ENCODE data around the gene ME3. TPM values are rescaled to one million over a fixed set of nuclear protein-coding genes. Genes with fewer than 3 reads are reported as not detected.
"Not testable (repeated sequence)": the region's sequence is repeated elsewhere in the genome, so short reads cannot be mapped to it uniquely, and the experiment has no call there.

ME3 gene
- total and polyA plus RNA-seq, 12 donors, result 13.9 to 128 (median 44.5) TPM

DNA sequence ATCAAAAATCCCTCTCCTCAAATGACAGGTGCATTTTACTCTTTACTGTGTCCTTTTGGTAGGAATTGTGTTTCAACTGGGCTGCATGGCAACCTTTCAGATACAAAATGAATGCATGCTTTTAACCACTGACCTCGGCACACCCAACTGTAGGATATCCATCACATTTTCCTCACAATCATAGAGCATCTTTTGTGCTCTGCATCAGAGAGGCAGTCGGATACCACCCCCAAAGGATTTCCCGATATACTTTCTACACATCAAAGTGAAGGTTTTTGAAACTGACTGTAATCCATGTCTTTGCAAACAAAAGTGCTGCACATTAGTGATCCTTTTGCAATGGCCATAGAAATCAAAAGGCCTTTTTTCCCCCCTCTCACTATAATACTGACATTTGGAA lies 9.1 kb downstream of the ME3 start:
- Histone ChIP-seq H3K9me3 (replicated peaks in 1 of 3) (no peaks in the 10 kb centered on the region), H3K4me3 (no peak overlapping the region), H3K36me3 (replicated peaks in 1 of 2) (no peaks in the 10 kb centered on the region), H3K4me1 (replicated peaks in 1 of 2) (no peaks in the 10 kb centered on the region), H3K27ac (no peak overlapping the region), H3K27me3 (no peaks in the 10 kb centered on the region)
- no peak for DNase-seq
- TF ChIP-seq, protein P1, sequence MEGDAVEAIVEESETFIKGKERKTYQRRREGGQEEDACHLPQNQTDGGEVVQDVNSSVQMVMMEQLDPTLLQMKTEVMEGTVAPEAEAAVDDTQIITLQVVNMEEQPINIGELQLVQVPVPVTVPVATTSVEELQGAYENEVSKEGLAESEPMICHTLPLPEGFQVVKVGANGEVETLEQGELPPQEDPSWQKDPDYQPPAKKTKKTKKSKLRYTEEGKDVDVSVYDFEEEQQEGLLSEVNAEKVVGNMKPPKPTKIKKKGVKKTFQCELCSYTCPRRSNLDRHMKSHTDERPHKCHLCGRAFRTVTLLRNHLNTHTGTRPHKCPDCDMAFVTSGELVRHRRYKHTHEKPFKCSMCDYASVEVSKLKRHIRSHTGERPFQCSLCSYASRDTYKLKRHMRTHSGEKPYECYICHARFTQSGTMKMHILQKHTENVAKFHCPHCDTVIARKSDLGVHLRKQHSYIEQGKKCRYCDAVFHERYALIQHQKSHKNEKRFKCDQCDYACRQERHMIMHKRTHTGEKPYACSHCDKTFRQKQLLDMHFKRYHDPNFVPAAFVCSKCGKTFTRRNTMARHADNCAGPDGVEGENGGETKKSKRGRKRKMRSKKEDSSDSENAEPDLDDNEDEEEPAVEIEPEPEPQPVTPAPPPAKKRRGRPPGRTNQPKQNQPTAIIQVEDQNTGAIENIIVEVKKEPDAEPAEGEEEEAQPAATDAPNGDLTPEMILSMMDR (IDR thresholded peaks at IDR 0.05), result no peak
- no peak for TF ChIP-seq POLR2A (IDR thresholded peaks at IDR 0.05)
- intact Hi-C loops (cut with DNase I), result loop anchor here in 1 of 2 donors (10.0 kb wide), 1 partner anchor 48 kb away; no protein-coding TSS in a partner anchor
- WGBS, 4 donors, result 90 to 94% (median 91%) methylated on average over 3 of the region's 3 CpGs

DNA sequence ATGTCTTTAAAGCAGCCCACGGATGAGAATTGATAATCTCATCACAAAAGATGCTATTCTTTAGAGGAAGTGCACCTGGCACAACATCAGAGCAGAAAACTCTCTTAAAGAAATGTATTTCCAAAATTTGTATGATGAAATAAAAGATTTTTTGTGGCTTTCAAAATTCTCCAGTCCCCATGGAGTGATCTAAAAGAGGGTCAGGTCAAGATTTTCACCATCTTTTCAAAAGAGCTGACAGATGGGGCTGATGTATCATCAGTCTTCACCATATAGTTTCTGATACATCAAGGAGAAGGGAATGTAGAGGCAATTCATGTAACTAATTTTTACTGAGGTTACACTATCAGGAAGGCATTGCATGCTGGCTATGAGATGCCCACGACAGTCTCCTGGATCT lies 11.7 kb downstream of the ME3 start:
- no peak for DNase-seq
- H3K4me1 ChIP-seq (replicated peaks in 1 of 2), result no peaks in the 10 kb centered on the region
- no peaks in the 10 kb centered on the region for H3K9me3 ChIP-seq (replicated peaks in 1 of 3)
- H3K36me3 ChIP-seq (replicated peaks in 1 of 2), result no peaks in the 10 kb centered on the region
- intact Hi-C loops (cut with DNase I), result loop anchor here in 1 of 2 donors (10.0 kb wide), 1 partner anchor 46 kb away; no protein-coding TSS in a partner anchor
- WGBS, 4 donors, result 89 to 98% (median 96%) methylated on average over 2 of the region's 2 CpGs
- TF ChIP-seq, protein P1 (IDR thresholded peaks at IDR 0.05), result no peak
- TF ChIP-seq POLR2A (IDR thresholded peaks at IDR 0.05), result no peak
- no peak overlapping the region for H3K27ac ChIP-seq
- H3K4me3 ChIP-seq, result no peak overlapping the region
- no peaks in the 10 kb centered on the region for H3K27me3 ChIP-seq

DNA sequence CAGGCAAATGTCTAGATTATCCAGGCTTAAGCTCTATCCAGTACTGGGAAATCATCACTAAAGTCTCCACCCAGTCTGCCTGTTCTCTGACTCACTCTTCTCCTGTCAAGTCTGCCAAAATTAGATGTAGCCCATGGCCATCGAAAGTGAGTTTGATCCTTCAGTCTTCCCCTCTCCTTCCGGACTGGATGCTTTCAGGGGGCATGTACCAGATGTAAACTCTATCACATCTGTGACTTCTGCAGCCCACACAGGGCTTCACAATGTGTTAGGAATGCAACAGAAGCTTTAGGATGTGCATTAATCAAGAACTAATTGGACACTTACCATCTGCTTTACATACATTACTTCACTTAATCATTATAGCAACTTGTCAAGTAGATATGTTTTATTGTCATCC lies 12.3 kb downstream of the ME3 start:
- H3K4me3 ChIP-seq, result no peak overlapping the region
- intact Hi-C loops (cut with DNase I), result loop anchor here in 1 of 2 donors (10.0 kb wide), 1 partner anchor 45 kb away; no protein-coding TSS in a partner anchor
- no peak overlapping the region for H3K27ac ChIP-seq
- H3K36me3 ChIP-seq (replicated peaks in 1 of 2), result no peaks in the 10 kb centered on the region
- H3K4me1 ChIP-seq (replicated peaks in 1 of 2), result no peaks in the 10 kb centered on the region
- DNase-seq, result no peak
- WGBS, 4 donors, result 38 to 48% (median 40%) methylated on average over 2 of the region's 2 CpGs
- TF ChIP-seq POLR2A (IDR thresholded peaks at IDR 0.05), result no peak
- TF ChIP-seq, protein P1 (IDR thresholded peaks at IDR 0.05), result no peak
- no peaks in the 10 kb centered on the region for H3K9me3 ChIP-seq (replicated peaks in 1 of 3)
- H3K27me3 ChIP-seq, result no peaks in the 10 kb centered on the region

DNA sequence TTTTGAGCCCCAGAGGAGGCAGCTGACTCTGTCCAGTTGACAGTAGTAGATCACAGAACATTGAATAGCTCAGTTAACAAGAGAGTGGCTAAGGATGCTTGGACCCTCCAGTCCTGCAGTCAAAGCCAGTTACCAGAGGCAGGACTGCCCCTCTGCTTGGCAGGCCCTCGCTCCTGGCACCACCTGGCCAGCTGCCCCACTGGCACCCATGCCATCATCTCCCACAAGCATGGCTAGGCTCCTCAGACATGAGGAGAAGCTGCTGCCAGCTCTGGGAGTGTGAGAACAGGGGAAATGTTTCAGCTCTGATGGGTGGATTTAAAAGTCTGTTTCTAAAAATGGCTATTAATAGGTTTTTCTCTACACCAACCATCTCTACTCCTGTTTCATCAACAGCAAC lies 13.9 kb downstream of the ME3 start:
- H3K4me3 ChIP-seq, result no peak overlapping the region
- no peaks in the 10 kb centered on the region for H3K4me1 ChIP-seq (replicated peaks in 1 of 2)
- 89 to 100% (median 97%) methylated on average over 1 of the region's 1 CpG for WGBS, 4 donors
- DNase-seq, result no peak
- H3K27ac ChIP-seq, result no peak overlapping the region
- TF ChIP-seq POLR2A (IDR thresholded peaks at IDR 0.05), result no peak
- TF ChIP-seq, protein P1 (IDR thresholded peaks at IDR 0.05), result no peak
- no peaks in the 10 kb centered on the region for H3K36me3 ChIP-seq (replicated peaks in 1 of 2)
- H3K9me3 ChIP-seq (replicated peaks in 1 of 3), result no peaks in the 10 kb centered on the region
- intact Hi-C loops (cut with DNase I), result no loop called here
- H3K27me3 ChIP-seq, result no peaks in the 10 kb centered on the region

DNA sequence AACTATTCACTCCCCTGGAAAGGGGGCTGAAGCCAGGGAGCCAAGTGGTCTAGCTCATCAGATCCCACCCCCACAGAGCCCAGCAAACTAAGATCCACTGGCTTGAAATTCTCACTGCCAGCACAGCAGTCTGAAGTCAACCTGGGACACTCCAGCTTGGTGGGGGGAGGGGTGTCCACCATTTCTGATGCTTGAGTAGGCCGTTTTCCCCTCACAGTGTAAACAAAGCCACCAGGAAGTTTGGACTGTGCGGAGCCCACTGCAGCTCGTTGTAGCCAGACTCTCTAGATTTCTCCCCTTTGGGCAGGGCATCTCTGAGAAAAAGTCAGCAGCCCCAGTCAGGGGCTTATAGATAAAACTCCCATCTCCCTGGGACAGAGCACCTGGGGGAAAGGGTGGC lies 27.2 kb downstream of the ME3 start:
- H3K27ac ChIP-seq; DNase-seq; H3K4me1 ChIP-seq (replicated peaks in 1 of 2); H3K36me3 ChIP-seq (replicated peaks in 1 of 2); H3K4me3 ChIP-seq; H3K27me3 ChIP-seq; H3K9me3 ChIP-seq (replicated peaks in 1 of 3); intact Hi-C loops (cut with DNase I): not testable (repeated sequence)
- WGBS, 4 donors, result 60 to 100% (median 84%) methylated on average over 1 to 3 of the region's 3 CpGs
